Astrocyte (in vitro differentiated cells and primary cell): Measurements from ENCODE around the gene IGF1R. TPM values are rescaled to one million over a fixed set of nuclear protein-coding genes. Genes with fewer than 3 reads are reported as not detected.

Experiments used
- DNase-seq: peaks from one replicate; pipeline ENCODE4 v3.0.0-alpha.2; 2010; ENCODE audit warnings: low read depth
- FAIRE-seq: peaks from 2 replicates; lab custom pipeline; 2011; peaks lifted over from hg19 to GRCh38; lab: Jason Lieb, UNC
- H2AFZ ChIP-seq: 2 replicates; pipeline ENCODE4 v1.6.0; 2012; ENCODE audit warnings: low read depth, low read length, inconsistent platforms
- H3K27ac ChIP-seq: 2 replicates; pipeline ENCODE4 v1.5.1; 2011; ENCODE audit warnings: low read depth, low read length, inconsistent platforms
- H3K27me3 ChIP-seq: 2 replicates; pipeline ENCODE4 v1.6.0; 2011; ENCODE audit warnings: low read length, inconsistent platforms; ENCODE audit not compliant: insufficient read depth
- H3K36me3 ChIP-seq: 2 replicates; pipeline ENCODE4 v1.5.1; 2011; ENCODE audit warnings: low read length, inconsistent platforms; ENCODE audit not compliant: insufficient read depth
- H3K4me1 ChIP-seq: 2 replicates; pipeline ENCODE4 v1.5.1; 2011; ENCODE audit warnings: low read length, inconsistent platforms; ENCODE audit not compliant: insufficient read depth
- H3K4me2 ChIP-seq: 2 replicates; pipeline ENCODE4 v1.6.0; 2012; ENCODE audit warnings: low read length, inconsistent platforms
- H3K4me3 ChIP-seq: 2 replicates; pipeline ENCODE4 v1.5.1; 2011; ENCODE audit warnings: low read depth, mild to moderate bottlenecking, low read length, inconsistent platforms; ENCODE audit not compliant: insufficient read depth
- H3K79me2 ChIP-seq: 2 replicates; pipeline ENCODE4 v1.6.0; 2012; ENCODE audit warnings: mild to moderate bottlenecking, low read length, inconsistent platforms; ENCODE audit not compliant: insufficient read depth
- H3K9ac ChIP-seq: 2 replicates; pipeline ENCODE4 v1.6.0; 2012; ENCODE audit warnings: mild to moderate bottlenecking, low read length, inconsistent platforms
- H3K9me3 ChIP-seq: 2 replicates; pipeline ENCODE4 v1.5.1; 2012; ENCODE audit warnings: low read depth, mild to moderate bottlenecking, low read length, inconsistent platforms; ENCODE audit not compliant: insufficient read depth
- H4K20me1 ChIP-seq: 2 replicates; pipeline ENCODE4 v1.6.0; 2012; ENCODE audit warnings: low read length, inconsistent platforms; ENCODE audit not compliant: insufficient read depth
- H3K27ac Mint-ChIP-seq: one replicate; pipeline ENCODE4 v1.8.0; 2021; ENCODE audit warnings: mild to moderate bottlenecking, mixed read lengths; ENCODE audit not compliant: unreplicated experiment
- H3K27me3 Mint-ChIP-seq: one replicate; pipeline ENCODE4 v1.8.0; 2021; ENCODE audit warnings: low read depth, mixed read lengths; ENCODE audit not compliant: unreplicated experiment
- H3K36me3 Mint-ChIP-seq: one replicate; pipeline ENCODE4 v1.8.0; 2021; ENCODE audit warnings: low read depth, mixed read lengths; ENCODE audit not compliant: unreplicated experiment
- H3K4me1 Mint-ChIP-seq: one replicate; pipeline ENCODE4 v1.8.0; 2021; ENCODE audit warnings: low read depth, mixed read lengths; ENCODE audit not compliant: unreplicated experiment
- H3K4me3 Mint-ChIP-seq: one replicate; pipeline ENCODE4 v1.8.0; 2021; ENCODE audit warnings: mild to moderate bottlenecking, moderate library complexity, mixed read lengths; ENCODE audit not compliant: unreplicated experiment
- H3K9me3 Mint-ChIP-seq: one replicate; pipeline ENCODE4 v1.8.0; 2021; ENCODE audit warnings: mild to moderate bottlenecking, mixed read lengths; ENCODE audit not compliant: unreplicated experiment
- EZH2 ChIP-seq: IDR thresholded peaks from 2 replicates; pipeline ENCODE4 v1.6.1; 2012; ENCODE audit warnings: mild to moderate bottlenecking, low read length, inconsistent platforms; ENCODE audit not compliant: insufficient read depth
- total RNA-seq: library from RNA; stranded (reverse); gene quantifications from 2 replicates; pipeline ENCODE4 v1.2.1, GENCODE V29; 2021
- TF ChIP-seq, protein P1 (sequence below): IDR thresholded peaks from 2 replicates; pipeline ENCODE4 v1.5.1; 2011; ENCODE audit warnings: low read depth, mild to moderate bottlenecking, inconsistent platforms, low read length, moderate library complexity; ENCODE audit not compliant: insufficient read depth

IGF1R gene
- total RNA-seq, 1 donor from 2014 or later = 270 TPM

DNA sequence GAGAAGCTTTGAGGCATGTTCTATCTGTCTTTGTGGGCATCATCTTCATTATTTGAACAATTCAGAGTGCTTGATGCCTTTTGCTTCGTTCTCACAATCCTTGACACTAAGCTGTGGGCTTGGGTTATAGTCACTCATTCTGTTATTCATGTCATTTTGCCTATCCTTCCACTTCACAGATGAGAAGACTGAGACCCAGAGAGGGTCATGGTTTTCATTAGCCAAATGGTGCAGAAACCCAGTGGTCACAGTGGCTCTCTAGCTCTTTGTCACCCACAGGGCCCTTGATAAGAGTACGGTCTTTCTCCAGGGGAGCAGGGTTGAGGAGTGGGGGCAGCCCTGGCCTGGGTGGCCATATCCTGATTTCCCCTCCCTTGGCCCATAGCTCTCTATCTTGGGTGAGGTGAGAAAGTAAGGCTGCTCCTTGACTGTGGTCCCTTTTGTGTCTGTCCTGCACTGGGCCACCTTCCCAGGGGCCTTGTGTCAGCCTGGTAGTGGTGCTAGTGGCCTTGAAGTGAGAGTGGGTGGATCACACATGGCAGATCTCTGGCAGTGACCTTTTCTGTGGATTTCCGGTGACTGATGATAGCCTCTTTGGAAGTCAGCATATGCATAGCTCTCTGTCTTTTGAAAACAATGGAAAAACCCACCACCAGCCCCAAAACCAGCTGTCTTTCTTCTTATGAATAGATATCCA is 130.1 kb downstream of the IGF1R start:
- no peak for FAIRE-seq
- TF ChIP-seq EZH2 = no peak
- TF ChIP-seq, protein P1, sequence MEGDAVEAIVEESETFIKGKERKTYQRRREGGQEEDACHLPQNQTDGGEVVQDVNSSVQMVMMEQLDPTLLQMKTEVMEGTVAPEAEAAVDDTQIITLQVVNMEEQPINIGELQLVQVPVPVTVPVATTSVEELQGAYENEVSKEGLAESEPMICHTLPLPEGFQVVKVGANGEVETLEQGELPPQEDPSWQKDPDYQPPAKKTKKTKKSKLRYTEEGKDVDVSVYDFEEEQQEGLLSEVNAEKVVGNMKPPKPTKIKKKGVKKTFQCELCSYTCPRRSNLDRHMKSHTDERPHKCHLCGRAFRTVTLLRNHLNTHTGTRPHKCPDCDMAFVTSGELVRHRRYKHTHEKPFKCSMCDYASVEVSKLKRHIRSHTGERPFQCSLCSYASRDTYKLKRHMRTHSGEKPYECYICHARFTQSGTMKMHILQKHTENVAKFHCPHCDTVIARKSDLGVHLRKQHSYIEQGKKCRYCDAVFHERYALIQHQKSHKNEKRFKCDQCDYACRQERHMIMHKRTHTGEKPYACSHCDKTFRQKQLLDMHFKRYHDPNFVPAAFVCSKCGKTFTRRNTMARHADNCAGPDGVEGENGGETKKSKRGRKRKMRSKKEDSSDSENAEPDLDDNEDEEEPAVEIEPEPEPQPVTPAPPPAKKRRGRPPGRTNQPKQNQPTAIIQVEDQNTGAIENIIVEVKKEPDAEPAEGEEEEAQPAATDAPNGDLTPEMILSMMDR = no peak
- Mint-ChIP-seq H3K4me3 (no peak overlapping the region), H3K27ac (peak overlapping the region; percentile 77), H3K9me3 (no peaks in the 10 kb centered on the region), H3K36me3 (peaks cover 2% of the 10 kb centered on the region), H3K4me1 (peaks cover 43% of the 10 kb centered on the region), H3K27me3 (no peaks in the 10 kb centered on the region)
- H3K4me1 ChIP-seq = peaks cover 12% of the 10 kb centered on the region
- peaks cover 92% of the 10 kb centered on the region for H3K79me2 ChIP-seq
- no peak overlapping the region for H3K4me3 ChIP-seq
- H3K27ac ChIP-seq = no peak overlapping the region
- H3K9ac ChIP-seq = no peak overlapping the region
- H3K4me2 ChIP-seq = no peak overlapping the region
- no peak for DNase-seq
- H3K9me3 ChIP-seq = no peaks in the 10 kb centered on the region
- H3K27me3 ChIP-seq = no peaks in the 10 kb centered on the region
- H4K20me1 ChIP-seq = peaks cover 83% of the 10 kb centered on the region
- H2AFZ ChIP-seq = no peak overlapping the region
- H3K36me3 ChIP-seq = no peaks in the 10 kb centered on the region

DNA sequence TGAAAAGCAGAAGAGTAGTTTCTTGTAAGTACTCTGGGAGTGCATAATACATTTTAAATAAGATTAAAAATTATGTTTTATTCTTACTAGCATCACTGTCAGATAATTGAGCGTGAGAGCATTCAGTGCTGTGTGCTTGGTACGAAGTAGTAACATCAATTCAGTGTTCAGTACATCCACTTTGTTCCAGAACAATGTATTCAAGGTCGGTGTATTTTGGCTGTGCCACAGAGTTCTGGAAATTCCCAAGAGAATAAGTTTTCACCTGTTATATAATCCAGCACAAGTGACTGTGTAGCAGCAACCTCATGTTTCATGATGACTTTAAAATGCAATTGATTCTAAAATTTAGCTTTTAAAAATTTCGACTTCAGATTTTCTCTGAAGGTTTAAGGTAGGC is 130.6 kb downstream of the IGF1R start:
- H4K20me1 ChIP-seq = peaks cover 81% of the 10 kb centered on the region
- peaks cover 90% of the 10 kb centered on the region for H3K79me2 ChIP-seq
- FAIRE-seq = no peak
- no peak overlapping the region for H3K4me3 ChIP-seq
- DNase-seq = no peak
- peaks cover 38% of the 10 kb centered on the region for H3K4me1 Mint-ChIP-seq
- no peaks in the 10 kb centered on the region for H3K36me3 ChIP-seq
- H3K27ac Mint-ChIP-seq = no peak overlapping the region
- H3K4me2 ChIP-seq = no peak overlapping the region
- peaks cover 2% of the 10 kb centered on the region for H3K36me3 Mint-ChIP-seq
- H3K27me3 ChIP-seq = no peaks in the 10 kb centered on the region
- H3K4me1 ChIP-seq = peaks cover 8% of the 10 kb centered on the region
- TF ChIP-seq, protein P1 = no peak
- TF ChIP-seq EZH2 = no peak
- no peak overlapping the region for H3K9ac ChIP-seq
- no peaks in the 10 kb centered on the region for H3K27me3 Mint-ChIP-seq
- no peak overlapping the region for H2AFZ ChIP-seq
- H3K9me3 Mint-ChIP-seq = no peaks in the 10 kb centered on the region
- no peak overlapping the region for H3K4me3 Mint-ChIP-seq
- H3K27ac ChIP-seq = no peak overlapping the region
- no peaks in the 10 kb centered on the region for H3K9me3 ChIP-seq

DNA sequence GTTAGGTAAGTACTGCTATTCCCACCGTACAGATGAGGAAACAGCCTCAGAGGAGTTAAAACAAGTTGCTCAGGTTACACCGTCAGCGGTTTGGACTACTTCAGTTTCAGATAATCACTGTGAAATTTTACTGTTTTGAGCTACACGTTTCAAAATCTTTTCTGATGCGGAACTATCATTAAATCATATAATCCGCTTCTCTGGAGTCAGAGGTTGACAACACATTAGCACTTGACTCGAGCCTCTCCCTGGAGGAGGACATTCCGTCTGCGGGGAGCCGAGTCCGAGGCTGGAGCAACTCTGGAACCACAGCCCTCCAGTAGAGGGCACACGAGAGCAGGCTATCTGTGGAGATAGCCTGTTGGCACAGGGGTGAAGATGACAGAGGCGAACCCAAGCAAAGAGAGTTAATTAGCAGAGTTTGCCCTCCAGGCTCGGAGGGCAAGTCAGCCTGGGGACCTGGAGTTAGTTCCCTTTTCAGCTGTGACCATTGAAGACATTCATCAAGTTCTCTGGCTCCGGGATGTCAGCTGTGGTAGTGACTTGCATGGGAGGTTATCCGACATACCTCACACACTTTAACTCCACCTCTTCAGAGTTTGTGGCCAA is 131.2 kb downstream of the IGF1R start:
- Histone ChIP-seq H3K4me2 (peak overlapping the region; percentile 12), H3K27me3 (no peaks in the 10 kb centered on the region), H2AFZ (no peak overlapping the region), H3K9ac (no peak overlapping the region), H3K4me3 (no peak overlapping the region), H3K9me3 (no peaks in the 10 kb centered on the region), H3K79me2 (peaks cover 91% of the 10 kb centered on the region), H3K4me1 (peaks cover 8% of the 10 kb centered on the region), H4K20me1 (peaks cover 82% of the 10 kb centered on the region), H3K27ac (no peak overlapping the region), H3K36me3 (no peaks in the 10 kb centered on the region)
- peak overlapping the region; percentile 88 for H3K27ac Mint-ChIP-seq
- H3K9me3 Mint-ChIP-seq = no peaks in the 10 kb centered on the region
- no peak for DNase-seq
- H3K4me1 Mint-ChIP-seq = peaks cover 34% of the 10 kb centered on the region
- H3K27me3 Mint-ChIP-seq = no peaks in the 10 kb centered on the region
- TF ChIP-seq, protein P1 = peak; percentile 82
- no peak for TF ChIP-seq EZH2
- FAIRE-seq = no peak
- peaks cover 2% of the 10 kb centered on the region for H3K36me3 Mint-ChIP-seq
- no peak overlapping the region for H3K4me3 Mint-ChIP-seq
